H54 (cell line): ENCODE measurements around the gene ZNF644.
A peak's percentile ranks its signal among the peaks of the same experiment; 100 is the strongest.

Source experiments
- DNase-seq: peaks from one replicate; pipeline ENCODE4 v3.0.0; 2011; ENCODE audit warnings: low spot score, mixed read lengths; ENCODE audit not compliant: insufficient read length
- FAIRE-seq: peaks from 3 replicates; lab custom pipeline; 2011; peaks lifted over from hg19 to GRCh38; lab: Jason Lieb, UNC
- POLR2A ChIP-seq: IDR thresholded peaks from 2 replicates; pipeline ENCODE4 v1.6.1; 2011; ENCODE audit warnings: low read depth, mild to moderate bottlenecking, low read length

The ZNF644 gene

GRCh38 chr1:91013302-91013701, 8.5 kb downstream of the ZNF644 start:
- TF ChIP-seq POLR2A, result no peak
- DNase-seq (no peak), FAIRE-seq (peak; percentile 11)

GRCh38 chr1:91012196-91012595, 9.6 kb downstream of the ZNF644 start:
- no peak for DNase-seq
- no peak for FAIRE-seq
- no peak for TF ChIP-seq POLR2A

- FAIRE-seq (no peak), DNase-seq (no peak)
- no peak for TF ChIP-seq POLR2A
Observed at GRCh38 chr1:91011726-91012125, 10.1 kb downstream of the ZNF644 start.

- no peak for TF ChIP-seq POLR2A
- peak; percentile 11 for FAIRE-seq
Observed at GRCh38 chr1:91007827-91008226, 14.0 kb downstream of the ZNF644 start.

GRCh38 chr1:91007092-91007491, 14.7 kb downstream of the ZNF644 start:
- DNase-seq (no peak), FAIRE-seq (no peak)
- TF ChIP-seq POLR2A, result no peak

More at GRCh38 chr1:91007827-91008226, 14.0 kb downstream of the ZNF644 start:
- no peak for DNase-seq

- DNase-seq (no peak), FAIRE-seq (no peak)
- no peak for TF ChIP-seq POLR2A
Observed at GRCh38 chr1:91006113-91006908, 15.5 kb downstream of the ZNF644 start.

GRCh38 chr1:91005285-91005684, 16.6 kb downstream of the ZNF644 start:
- FAIRE-seq (peak; percentile 15), DNase-seq (no peak)
- no peak for TF ChIP-seq POLR2A

GRCh38 chr1:91004145-91004544, 17.7 kb downstream of the ZNF644 start:
- no peak for TF ChIP-seq POLR2A
- DNase-seq (no peak), FAIRE-seq (peak; percentile 74)

- DNase-seq (no peak), FAIRE-seq (no peak)
- no peak for TF ChIP-seq POLR2A
Observed at GRCh38 chr1:90996742-90997413, 25.0 kb downstream of the ZNF644 start.

GRCh38 chr1:90995311-90995894, 26.4 kb downstream of the ZNF644 start:
- no peak for TF ChIP-seq POLR2A
- no peak for DNase-seq
- FAIRE-seq, result no peak

GRCh38 chr1:90994461-90994860, 27.4 kb downstream of the ZNF644 start:
- DNase-seq (no peak), FAIRE-seq (no peak)
- TF ChIP-seq POLR2A, result no peak

- no peak for TF ChIP-seq POLR2A
- FAIRE-seq (no peak), DNase-seq (no peak)
Observed at GRCh38 chr1:90993245-90993644, 28.6 kb downstream of the ZNF644 start.

GRCh38 chr1:90990779-90991178, 31.1 kb downstream of the ZNF644 start:
- no peak for TF ChIP-seq POLR2A
- FAIRE-seq, result no peak

GRCh38 chr1:90989990-90990389, 31.8 kb downstream of the ZNF644 start:
- DNase-seq, result no peak
- FAIRE-seq, result no peak
- TF ChIP-seq POLR2A, result no peak

More at GRCh38 chr1:90990779-90991178, 31.1 kb downstream of the ZNF644 start:
- no peak for DNase-seq
